GM12873 (cell line): ENCODE results near the gene PLEKHG3.

Source experiments
- TF ChIP-seq, protein P1 (sequence below): IDR thresholded peaks from 2 replicates; pipeline ENCODE4 v1.5.1; 2012; ENCODE audit warnings: low read depth, mild to moderate bottlenecking, moderate library complexity, low read length, control low read depth; ENCODE audit not compliant: insufficient read depth; ENCODE audit errors: missing control alignments

Gene PLEKHG3

DNA sequence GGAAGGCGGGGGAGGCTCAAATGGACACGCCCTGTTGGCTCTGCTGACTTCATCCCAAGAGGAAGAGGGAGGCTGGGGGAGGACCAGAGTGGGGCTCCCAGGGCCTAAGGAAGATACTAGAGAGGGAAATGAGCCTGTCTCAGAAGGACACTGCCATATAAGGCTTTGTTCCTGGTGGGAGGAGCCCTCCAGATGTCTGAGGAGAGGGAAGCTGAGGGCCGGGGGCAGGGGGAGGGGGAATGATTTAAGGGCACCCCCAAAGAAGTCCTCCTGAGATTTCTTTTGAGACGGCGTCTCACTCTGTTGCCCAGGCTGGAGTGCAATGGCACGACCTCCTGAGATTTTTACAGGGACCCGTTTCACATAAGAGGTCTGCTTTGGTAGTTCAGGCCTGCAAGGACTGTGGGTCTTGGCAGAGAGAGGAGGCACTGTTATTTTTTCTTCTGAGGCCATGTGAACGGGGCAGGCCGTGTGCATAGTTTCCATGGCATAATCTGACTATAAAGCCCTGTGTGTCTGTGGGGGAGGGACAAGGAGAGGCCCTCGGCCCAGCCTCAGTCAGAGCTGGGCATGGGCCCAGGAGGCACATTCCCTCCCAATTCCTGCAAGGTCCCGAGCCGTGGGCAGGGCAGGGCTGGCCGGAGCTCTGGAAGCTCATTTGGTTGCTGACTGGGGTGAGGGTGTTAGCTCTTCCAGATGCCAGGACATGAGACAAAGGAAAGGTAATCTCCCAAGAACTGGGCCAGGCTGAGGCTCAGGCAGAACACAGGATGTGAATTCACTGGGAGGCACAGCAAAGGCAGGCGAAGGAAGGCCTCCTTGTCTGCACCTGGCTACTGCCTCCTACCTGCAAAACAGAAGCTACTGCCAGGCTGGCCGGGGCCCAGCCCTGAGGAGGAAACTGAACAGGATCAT lies 22.2 kb upstream of the PLEKHG3 start:
- TF ChIP-seq, protein P1, sequence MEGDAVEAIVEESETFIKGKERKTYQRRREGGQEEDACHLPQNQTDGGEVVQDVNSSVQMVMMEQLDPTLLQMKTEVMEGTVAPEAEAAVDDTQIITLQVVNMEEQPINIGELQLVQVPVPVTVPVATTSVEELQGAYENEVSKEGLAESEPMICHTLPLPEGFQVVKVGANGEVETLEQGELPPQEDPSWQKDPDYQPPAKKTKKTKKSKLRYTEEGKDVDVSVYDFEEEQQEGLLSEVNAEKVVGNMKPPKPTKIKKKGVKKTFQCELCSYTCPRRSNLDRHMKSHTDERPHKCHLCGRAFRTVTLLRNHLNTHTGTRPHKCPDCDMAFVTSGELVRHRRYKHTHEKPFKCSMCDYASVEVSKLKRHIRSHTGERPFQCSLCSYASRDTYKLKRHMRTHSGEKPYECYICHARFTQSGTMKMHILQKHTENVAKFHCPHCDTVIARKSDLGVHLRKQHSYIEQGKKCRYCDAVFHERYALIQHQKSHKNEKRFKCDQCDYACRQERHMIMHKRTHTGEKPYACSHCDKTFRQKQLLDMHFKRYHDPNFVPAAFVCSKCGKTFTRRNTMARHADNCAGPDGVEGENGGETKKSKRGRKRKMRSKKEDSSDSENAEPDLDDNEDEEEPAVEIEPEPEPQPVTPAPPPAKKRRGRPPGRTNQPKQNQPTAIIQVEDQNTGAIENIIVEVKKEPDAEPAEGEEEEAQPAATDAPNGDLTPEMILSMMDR: no peak

DNA sequence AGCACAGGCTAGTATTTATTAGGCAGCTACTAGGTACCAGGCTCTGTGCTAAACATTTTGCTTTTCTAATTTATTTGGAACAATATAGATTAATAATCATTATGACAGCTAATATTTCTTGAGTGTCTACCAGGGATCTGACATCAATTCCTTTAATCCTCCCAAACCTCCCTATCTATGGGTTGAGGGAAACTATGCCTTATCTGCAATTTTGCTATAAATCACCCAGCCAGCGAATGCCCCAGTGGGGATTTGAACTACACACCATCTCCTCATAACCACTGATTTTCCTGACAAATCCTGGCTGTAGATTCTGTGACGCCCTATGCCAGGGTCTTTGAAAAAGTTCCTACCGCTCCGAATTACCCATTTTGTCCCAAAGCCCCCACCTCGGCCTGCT lies 21.4 kb upstream of the PLEKHG3 start:
- TF ChIP-seq, protein P1: no peak

DNA sequence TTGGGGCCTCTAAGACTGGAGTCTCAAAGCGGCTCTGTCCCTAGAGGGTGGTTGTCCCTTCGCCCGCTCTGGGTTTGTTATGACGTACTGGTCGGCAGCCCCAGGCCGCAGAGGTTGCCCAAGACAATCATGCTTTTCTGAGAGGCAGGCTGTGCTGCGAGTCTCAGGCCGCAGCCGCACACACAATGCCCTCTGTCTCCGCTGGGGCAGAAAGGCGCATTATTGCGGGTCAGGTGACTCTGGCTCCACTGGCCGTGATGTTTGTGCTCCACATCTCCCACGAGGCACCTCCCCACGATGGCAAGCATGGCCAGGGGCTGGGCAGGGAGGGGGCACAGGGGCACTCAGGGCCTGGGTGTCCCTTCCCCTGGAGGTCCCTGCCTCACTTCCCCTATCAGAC lies 21.0 kb upstream of the PLEKHG3 start:
- TF ChIP-seq, protein P1: no peak

DNA sequence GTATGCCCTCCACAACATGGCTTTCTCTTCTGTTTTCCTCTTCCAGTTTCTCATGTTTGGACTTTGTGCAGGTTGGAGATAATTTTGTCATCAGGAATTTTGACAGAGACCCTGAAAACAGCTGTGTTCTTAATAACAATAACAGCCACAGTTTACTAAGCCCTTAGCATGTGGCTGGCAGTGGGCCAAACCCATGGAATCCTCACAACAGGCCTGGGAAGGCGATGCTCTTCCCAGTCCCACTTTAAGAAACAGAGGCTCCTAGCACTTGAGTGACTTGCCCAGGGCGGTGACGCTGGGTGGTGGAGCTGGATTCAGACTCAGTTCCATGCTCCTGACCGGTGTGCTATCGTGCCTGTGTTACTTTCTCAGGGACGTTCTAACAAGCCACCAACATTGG lies 20.1 kb upstream of the PLEKHG3 start:
- TF ChIP-seq, protein P1: no peak

DNA sequence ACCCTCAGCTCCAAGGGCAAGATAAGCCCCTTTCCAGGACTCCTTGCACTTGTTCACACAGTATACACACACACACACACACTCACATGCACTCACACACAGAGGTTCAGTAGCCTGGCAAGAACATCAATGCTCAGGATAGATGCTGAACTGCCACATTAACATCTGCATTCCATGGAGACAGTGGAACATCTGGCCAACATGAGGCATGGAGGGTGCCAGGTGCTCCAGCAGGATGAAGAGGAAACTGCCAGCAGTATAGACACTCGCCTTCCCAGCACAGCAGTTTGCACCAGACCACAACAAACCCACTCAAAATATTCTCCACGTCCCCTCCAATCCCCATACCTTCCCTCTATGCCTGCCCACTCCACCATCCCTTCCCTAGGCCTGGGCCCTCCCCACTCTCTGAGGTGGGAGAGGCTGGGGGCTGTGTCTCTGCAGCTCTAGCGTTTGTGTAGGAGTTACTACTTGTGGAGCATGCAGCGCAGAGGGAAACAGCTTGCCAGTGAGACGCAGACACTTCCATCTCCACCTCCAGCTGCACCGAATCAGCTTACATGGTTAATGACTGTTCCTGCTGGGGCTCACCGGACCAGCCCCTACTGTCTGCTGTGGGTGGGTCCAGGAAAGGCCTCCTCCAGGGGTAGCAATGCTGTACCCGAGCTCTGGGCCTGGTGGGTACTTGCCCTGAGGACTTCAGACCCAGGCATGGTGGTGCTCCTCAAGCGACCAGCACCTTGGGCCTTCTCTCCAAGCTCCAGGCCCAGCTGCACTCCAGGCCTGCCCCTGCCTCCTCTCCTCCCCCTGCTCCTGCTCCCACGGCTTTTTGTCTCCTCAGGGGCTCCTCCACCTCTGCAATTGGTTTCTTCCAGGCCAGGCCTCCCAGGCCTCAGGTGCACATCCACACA lies 18.6 kb upstream of the PLEKHG3 start:
- TF ChIP-seq, protein P1: no peak

DNA sequence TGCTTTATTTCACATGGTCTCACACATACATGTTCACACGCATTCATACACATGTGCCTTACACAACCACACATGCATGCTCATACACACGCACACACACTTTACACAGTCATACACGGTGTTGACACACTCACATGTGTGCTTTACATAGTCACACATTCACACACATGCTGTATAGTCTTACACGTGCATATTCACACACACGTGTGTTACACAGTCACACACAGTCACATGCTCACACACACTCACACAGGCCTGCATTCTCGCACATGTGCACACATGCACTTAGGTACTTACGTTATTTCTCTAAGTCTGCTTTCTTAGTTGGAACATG lies 18.0 kb upstream of the PLEKHG3 start:
- TF ChIP-seq, protein P1: no peak

DNA sequence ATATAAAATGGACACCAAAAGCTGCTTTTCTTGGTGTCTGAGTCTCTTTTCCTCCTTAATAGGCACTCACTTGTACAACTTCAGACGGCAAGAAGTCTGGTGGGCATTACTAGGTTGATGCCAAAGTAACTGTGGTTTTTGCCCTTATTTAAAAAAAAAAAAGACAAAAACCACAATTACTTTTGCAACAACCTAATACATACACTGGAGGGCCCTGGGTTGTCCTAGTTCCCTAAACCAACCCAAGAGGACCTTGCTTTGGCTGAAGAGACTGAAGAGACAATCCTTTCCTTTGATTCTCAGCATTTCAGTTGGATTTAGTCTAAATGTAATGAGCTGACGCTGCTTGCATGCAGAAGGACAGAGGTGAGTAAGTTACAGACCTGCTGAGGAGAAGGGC lies 16.2 kb upstream of the PLEKHG3 start:
- TF ChIP-seq, protein P1: no peak
